GM23248 (cell line): ENCODE results near the gene PRXL2A. TPM values are rescaled to one million over a fixed set of nuclear protein-coding genes. Genes with fewer than 3 reads are reported as not detected.
"Not testable (repeated sequence)": the region's sequence is repeated elsewhere in the genome, so short reads cannot be mapped to it uniquely, and the experiment has no call there.

Experiments
- DNase-seq: peaks from one replicate; pipeline ENCODE4 v3.0.0-alpha.2; 2015
- H2AFZ ChIP-seq: fragments of 200-600 bp; sonication (generic); 2 replicates; pipeline ENCODE4 v1.6.1; 2016; ENCODE audit warnings: antibody characterized with exemption
- H3F3A ChIP-seq: fragments of 200-600 bp; sonication (generic); 2 replicates; pipeline ENCODE4 v1.6.1; 2016; ENCODE audit warnings: mild to moderate bottlenecking, antibody characterized with exemption, mixed run types; ENCODE audit not compliant: insufficient read depth
- H3K27ac ChIP-seq: fragments of 200-600 bp; sonication (generic); 2 replicates; pipeline ENCODE4 v1.5.1; 2016; ENCODE audit warnings: mild to moderate bottlenecking
- H3K27me3 ChIP-seq: fragments of 200-600 bp; sonication (generic); replicated peaks from 2 replicates; pipeline ENCODE4 v1.6.1; 2016; ENCODE audit warnings: mild to moderate bottlenecking; ENCODE audit not compliant: insufficient read depth
- H3K36me3 ChIP-seq: fragments of 200-600 bp; sonication (generic); 2 replicates; pipeline ENCODE4 v1.6.1; 2016; ENCODE audit warnings: low read depth, mild to moderate bottlenecking
- H3K4me1 ChIP-seq: fragments of 200-600 bp; sonication (generic); 2 replicates; pipeline ENCODE4 v1.6.1; 2016; ENCODE audit warnings: mild to moderate bottlenecking; ENCODE audit not compliant: insufficient read depth
- H3K4me2 ChIP-seq: fragments of 200-600 bp; sonication (generic); one replicate; pipeline ENCODE4 v1.6.1; 2016; ENCODE audit warnings: mild to moderate bottlenecking; ENCODE audit not compliant: unreplicated experiment
- H3K4me3 ChIP-seq: fragments of 200-600 bp; sonication (generic); 2 replicates; pipeline ENCODE4 v1.5.1; 2016; ENCODE audit warnings: mild to moderate bottlenecking
- H3K79me2 ChIP-seq: fragments of 200-600 bp; sonication (generic); 2 replicates; pipeline ENCODE4 v1.6.1; 2016; ENCODE audit warnings: mild to moderate bottlenecking; ENCODE audit not compliant: insufficient read depth
- H3K9ac ChIP-seq: fragments of 200-600 bp; sonication (generic); 2 replicates; pipeline ENCODE4 v1.6.1; 2016; ENCODE audit warnings: mild to moderate bottlenecking
- H3K9me2 ChIP-seq: fragments of 200-600 bp; sonication (generic); 2 replicates; pipeline ENCODE4 v1.6.1; 2016; ENCODE audit warnings: mixed run types, mild to moderate bottlenecking, moderate library complexity; ENCODE audit not compliant: insufficient read depth
- H3K9me3 ChIP-seq: fragments of 200-600 bp; sonication (generic); one replicate; pipeline ENCODE4 v1.6.1; 2017; ENCODE audit warnings: low read depth
- H4K20me1 ChIP-seq: fragments of 200-600 bp; sonication (generic); 2 replicates; pipeline ENCODE4 v1.6.0; 2016; ENCODE audit not compliant: insufficient read depth
- EZH2 ChIP-seq: fragments of 200-600 bp; sonication (generic); IDR thresholded peaks from 2 replicates; pipeline ENCODE4 v1.6.1; 2018; ENCODE audit warnings: antibody characterized with exemption, mild to moderate bottlenecking; ENCODE audit not compliant: insufficient read depth, poor library complexity, severe bottlenecking
- EZH2phosphoT487 ChIP-seq: fragments of 200-600 bp; sonication (generic); IDR thresholded peaks from 2 replicates; pipeline ENCODE4 v1.6.1; 2018; ENCODE audit warnings: antibody characterized with exemption, moderate library complexity, mild to moderate bottlenecking, low read depth; ENCODE audit not compliant: insufficient read depth
- WGBS, 2 experiments: methylation state at CpG; one replicate each; pipeline ENCODE4 v1.1.6; 2015 to 2017; ENCODE audit warnings: low lambda C conversion rate in 2 of 2, low coverage in 1 of 2; ENCODE audit errors: missing lambda C conversion rate in 2 of 2; 5-methylcytosine and 5-hydroxymethylcytosine counted together
- in situ Hi-C: fragments of 300-500 bp; cut with MboI; formaldehyde crosslinking; loops from 2 replicates; pipeline ENCODE4 v1.15.0; 2020
- polyA plus RNA-seq: library from polyadenylated mRNA; unstranded; fragments of >200 nt; fragmentation: Nextera tagmentation; extraction: Ambion mirVana; gene quantifications from 2 replicates; pipeline ENCODE4 v1.2.1, GENCODE V29; 2016
- total RNA-seq: library from RNA; depleted of rRNA; stranded (reverse); fragments of >200 nt; shearing (Covaris generic); gene quantifications from 2 replicates; pipeline ENCODE4 v1.2.3, GENCODE V29; 2014

PRXL2A gene
- total and polyA plus RNA-seq, 2 experiments from 2014 or later = 0.15 TPM; not detected in 1

- Histone ChIP-seq H2AFZ (no peak overlapping the region), H3K4me2 (no peak overlapping the region), H3K9ac (no peak overlapping the region), H3K4me1 (peaks cover 20% of the 10 kb centered on the region), H3F3A (peaks cover 27% of the 10 kb centered on the region), H3K79me2 (peaks cover 59% of the 10 kb centered on the region), H3K27ac (no peak overlapping the region), H3K9me3 (peaks cover 8% of the 10 kb centered on the region), H3K27me3 (no peaks in the 10 kb centered on the region), H4K20me1 (no peaks in the 10 kb centered on the region), H3K9me2 (no peaks in the 10 kb centered on the region), H3K4me3 (no peak overlapping the region), H3K36me3 (no peaks in the 10 kb centered on the region; the same call in 1 of the 2 replicates)
- WGBS, 2 experiments = 94 to 100% methylated on average over 1 of the region's 1 CpG
- TF ChIP-seq EZH2 = no peak
- no peak for TF ChIP-seq EZH2phosphoT487
- in situ Hi-C loops = no loop called here
- no peak for DNase-seq
Observed at GRCh38 chr10:80476685-80477084, 68.3 kb downstream of the PRXL2A start.

- H3K9me3 ChIP-seq = peaks cover 8% of the 10 kb centered on the region
- no peak overlapping the region for H3K9ac ChIP-seq
- H3F3A ChIP-seq = peaks cover 22% of the 10 kb centered on the region
- peak overlapping the region; percentile 48 for H3K27ac ChIP-seq
- H3K4me3 ChIP-seq = no peak overlapping the region
- WGBS, 2 experiments = 12 to 25% methylated on average over 2 of the region's 2 CpGs
- peak; percentile 86 for DNase-seq
- TF ChIP-seq EZH2 (no peak), EZH2phosphoT487 (no peak)
- no peaks in the 10 kb centered on the region for H3K27me3 ChIP-seq
- peaks cover 10% of the 10 kb centered on the region for H3K4me1 ChIP-seq
- H2AFZ ChIP-seq = no peak overlapping the region
- no peaks in the 10 kb centered on the region; the same call in 1 of the 2 replicates for H3K36me3 ChIP-seq
- H3K79me2 ChIP-seq = peaks cover 65% of the 10 kb centered on the region
- no peaks in the 10 kb centered on the region for H4K20me1 ChIP-seq
- no peaks in the 10 kb centered on the region for H3K9me2 ChIP-seq
- in situ Hi-C loops = no loop called here
- H3K4me2 ChIP-seq = no peak overlapping the region
Observed at GRCh38 chr10:80477813-80478212, 69.5 kb downstream of the PRXL2A start.

- H3K27me3 ChIP-seq, H3K4me2 ChIP-seq, H3K27ac ChIP-seq, H3K9ac ChIP-seq, H3K9me3 ChIP-seq, H3K4me3 ChIP-seq, in situ Hi-C loops, H3K36me3 ChIP-seq, DNase-seq, H4K20me1 ChIP-seq, H2AFZ ChIP-seq, H3K9me2 ChIP-seq: not testable (repeated sequence)
- Histone ChIP-seq H3K79me2 (peaks cover 63% of the 10 kb centered on the region), H3F3A (peaks cover 18% of the 10 kb centered on the region), H3K4me1 (peaks cover 11% of the 10 kb centered on the region)
- WGBS, 2 experiments = 89 to 92% methylated on average over 6 of the region's 6 CpGs
Observed at GRCh38 chr10:80480373-80480772, 72.0 kb downstream of the PRXL2A start.

GRCh38 chr10:80480852-80481251, 72.5 kb downstream of the PRXL2A start:
- Histone ChIP-seq H3K9me3 (peaks cover 8% of the 10 kb centered on the region), H3K4me3 (no peak overlapping the region), H3K9ac (no peak overlapping the region), H2AFZ (no peak overlapping the region), H3K27ac (no peak overlapping the region), H3K9me2 (no peaks in the 10 kb centered on the region), H3K79me2 (peaks cover 63% of the 10 kb centered on the region), H3K4me2 (no peak overlapping the region), H3K4me1 (peaks cover 11% of the 10 kb centered on the region), H4K20me1 (no peaks in the 10 kb centered on the region), H3K36me3 (no peaks in the 10 kb centered on the region; the same call in 1 of the 2 replicates), H3K27me3 (no peaks in the 10 kb centered on the region), H3F3A (peaks cover 18% of the 10 kb centered on the region)
- 87 to 91% methylated on average over 5 of the region's 5 CpGs for WGBS, 2 experiments
- in situ Hi-C loops = no loop called here
- no peak for DNase-seq
- TF ChIP-seq EZH2 (no peak), EZH2phosphoT487 (no peak)

- peaks cover 11% of the 10 kb centered on the region for H3K4me1 ChIP-seq
- TF ChIP-seq EZH2 (no peak), EZH2phosphoT487 (no peak)
- H3K36me3 ChIP-seq = no peaks in the 10 kb centered on the region
- DNase-seq = peak; percentile 35
- H3K9ac ChIP-seq = no peak overlapping the region
- peaks cover 78% of the 10 kb centered on the region for H3K79me2 ChIP-seq
- H2AFZ ChIP-seq = no peak overlapping the region
- no peak overlapping the region for H3K4me2 ChIP-seq
- H3K4me3 ChIP-seq = no peak overlapping the region
- H3K27me3 ChIP-seq = no peaks in the 10 kb centered on the region
- 30 to 31% methylated on average over 6 of the region's 6 CpGs for WGBS, 2 experiments
- H4K20me1 ChIP-seq = no peaks in the 10 kb centered on the region
- H3F3A ChIP-seq = no peaks in the 10 kb centered on the region
- in situ Hi-C loops = no loop called here
- peak overlapping the region; percentile 24; the same call in 1 of the 2 replicates for H3K27ac ChIP-seq
- H3K9me2 ChIP-seq = no peaks in the 10 kb centered on the region
- H3K9me3 ChIP-seq = no peaks in the 10 kb centered on the region
Observed at GRCh38 chr10:80484243-80484642, 75.9 kb downstream of the PRXL2A start.
